ENCODE data around the gene ADAP1.
"Not testable (repeated sequence)": the region's sequence is repeated elsewhere in the genome, so short reads cannot be mapped to it uniquely, and the experiment has no call there.

Gene ADAP1

DNA sequence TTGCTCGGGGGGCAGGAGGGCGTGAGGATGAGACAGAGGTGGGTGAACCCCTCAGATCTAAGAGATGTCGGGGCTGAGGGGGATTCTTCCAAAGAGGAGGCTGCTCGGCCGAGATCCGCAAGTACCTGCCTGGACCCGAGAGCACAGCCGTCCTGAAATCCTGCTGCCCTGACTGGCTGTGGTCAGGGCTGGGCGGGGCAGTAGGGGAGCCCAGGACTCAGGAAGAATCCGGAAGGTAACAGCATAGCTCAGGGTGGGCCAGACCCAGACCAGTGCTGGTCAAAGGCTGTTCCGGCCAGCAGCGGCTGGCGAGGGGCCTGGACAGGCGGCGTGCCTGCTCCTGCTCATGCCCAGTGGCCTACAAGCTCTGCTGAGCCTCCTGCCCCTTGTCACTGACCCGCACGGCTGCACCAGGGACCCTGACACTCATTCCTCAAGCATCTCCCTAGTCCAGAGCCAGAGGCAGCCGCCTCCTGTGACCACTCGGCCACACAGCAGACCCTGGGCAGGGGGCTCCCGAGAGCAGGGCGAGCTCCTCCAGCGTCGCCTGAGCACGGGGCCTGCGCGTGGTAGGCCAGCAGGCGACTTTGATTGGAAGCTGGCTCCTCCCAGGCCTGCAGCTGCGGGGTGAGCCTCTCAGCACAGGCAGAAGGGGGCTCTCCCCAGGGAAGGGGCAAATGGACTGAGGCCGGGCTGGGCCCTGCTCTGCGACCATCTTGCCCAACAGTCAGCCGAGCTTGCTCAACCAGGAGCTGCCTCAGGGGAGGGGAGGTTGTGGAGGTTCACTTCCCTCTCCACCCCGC, 3.1 kb upstream of the ADAP1 start:
- no peak for DNase-seq

DNA sequence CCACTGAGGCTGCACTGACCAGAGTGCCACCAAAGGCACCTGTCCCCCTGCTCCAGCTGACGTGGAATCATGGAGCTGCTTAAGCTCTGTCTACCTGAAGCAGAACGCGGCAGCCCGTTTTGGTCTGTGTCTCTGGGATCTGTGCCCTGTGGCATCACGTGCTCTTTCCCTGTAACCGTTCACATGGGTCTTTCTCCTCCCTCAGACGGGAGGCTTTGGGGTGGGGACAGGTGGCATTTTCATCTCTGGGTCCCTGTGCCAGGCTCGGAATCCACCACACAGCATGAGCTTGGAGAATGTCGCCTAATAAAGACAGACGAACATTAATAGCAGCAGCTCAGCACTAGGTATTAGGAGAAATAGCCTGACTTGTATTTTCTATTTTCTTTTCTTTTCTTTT, 1.6 kb upstream of the ADAP1 start:
- no peak for DNase-seq

DNA sequence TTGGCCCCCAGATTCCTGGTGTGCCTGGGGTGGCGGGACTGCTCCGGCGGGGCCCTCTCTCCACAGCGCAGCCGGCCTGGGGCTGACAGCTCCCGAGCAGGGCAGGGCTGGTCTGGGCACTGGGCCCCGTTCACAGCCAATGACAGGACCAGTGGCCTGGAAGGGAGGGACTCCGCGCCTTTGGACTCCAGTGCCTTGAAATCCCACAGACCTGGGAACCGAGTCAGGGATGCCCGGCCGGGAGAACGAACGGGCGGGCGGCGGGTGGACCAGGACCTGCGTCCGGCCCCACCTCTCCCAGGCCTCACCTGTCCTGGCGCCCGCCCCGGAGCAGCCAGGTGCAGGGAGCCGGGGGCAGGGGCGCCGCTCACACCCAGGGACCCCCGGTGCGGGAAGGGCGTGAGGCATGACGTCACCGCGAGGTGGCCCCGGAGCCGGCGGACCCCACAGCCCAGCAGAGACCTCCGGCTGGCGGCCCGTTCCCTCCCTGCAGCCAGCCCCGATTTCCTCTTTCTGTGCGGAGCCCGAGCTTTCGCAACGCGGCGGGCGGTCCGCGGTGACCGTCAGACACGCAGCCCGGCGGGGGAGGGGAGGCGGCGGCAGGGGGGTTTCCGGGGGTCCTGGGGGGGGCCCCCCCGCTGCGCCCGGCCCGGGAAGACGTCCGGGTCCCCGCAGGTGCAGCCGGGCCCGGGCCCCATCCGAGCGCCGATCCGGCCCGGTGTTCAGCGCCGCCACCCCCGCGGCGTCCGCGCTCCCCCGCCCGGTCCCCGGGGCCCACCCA, 743 bp downstream of the ADAP1 start:
- no peak for DNase-seq

DNA sequence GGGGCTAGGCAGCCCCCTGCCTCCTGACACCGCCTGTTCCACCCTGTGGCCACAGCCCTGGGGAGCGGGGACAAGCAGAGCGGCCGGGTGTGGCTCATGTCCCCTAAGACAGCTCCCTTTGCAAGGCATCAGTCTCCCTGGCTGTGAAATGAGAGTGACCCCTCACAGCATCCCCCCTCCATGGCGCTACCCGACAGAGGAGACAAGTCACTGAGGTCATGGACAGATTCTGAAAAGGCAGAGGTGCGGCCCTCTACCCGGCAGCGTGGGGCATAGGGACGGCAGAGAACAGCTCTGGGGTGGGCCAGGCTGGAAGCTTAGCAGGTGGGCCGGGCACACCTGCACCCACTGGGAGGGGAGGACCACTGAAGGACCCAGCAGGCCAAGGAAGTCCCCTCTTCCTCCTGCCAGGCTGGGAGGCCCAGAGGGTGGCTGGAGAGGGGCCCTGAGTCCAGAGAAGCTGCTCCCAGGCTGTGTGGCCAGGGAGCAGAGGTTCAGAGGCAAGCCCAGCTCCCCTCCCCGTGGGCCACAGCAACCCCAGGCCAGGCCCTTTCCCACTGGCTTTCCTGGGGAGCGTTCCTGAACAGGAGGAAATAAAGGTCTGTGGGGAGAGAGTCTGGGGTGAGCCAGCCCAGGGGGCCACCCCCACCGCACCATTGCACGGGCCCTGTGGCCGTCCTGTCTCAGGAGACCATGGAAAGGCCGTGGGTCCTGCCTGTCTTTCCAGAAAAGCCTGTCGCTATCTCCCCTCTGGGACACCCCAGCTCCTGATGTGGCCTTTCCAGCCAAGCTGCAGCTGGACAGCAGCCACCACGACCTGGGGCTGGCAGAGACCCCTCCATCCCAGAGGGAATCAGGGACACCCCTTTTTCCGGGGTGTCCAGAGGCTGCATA, 1.7 kb downstream of the ADAP1 start:
- DNase-seq = no peak

DNA sequence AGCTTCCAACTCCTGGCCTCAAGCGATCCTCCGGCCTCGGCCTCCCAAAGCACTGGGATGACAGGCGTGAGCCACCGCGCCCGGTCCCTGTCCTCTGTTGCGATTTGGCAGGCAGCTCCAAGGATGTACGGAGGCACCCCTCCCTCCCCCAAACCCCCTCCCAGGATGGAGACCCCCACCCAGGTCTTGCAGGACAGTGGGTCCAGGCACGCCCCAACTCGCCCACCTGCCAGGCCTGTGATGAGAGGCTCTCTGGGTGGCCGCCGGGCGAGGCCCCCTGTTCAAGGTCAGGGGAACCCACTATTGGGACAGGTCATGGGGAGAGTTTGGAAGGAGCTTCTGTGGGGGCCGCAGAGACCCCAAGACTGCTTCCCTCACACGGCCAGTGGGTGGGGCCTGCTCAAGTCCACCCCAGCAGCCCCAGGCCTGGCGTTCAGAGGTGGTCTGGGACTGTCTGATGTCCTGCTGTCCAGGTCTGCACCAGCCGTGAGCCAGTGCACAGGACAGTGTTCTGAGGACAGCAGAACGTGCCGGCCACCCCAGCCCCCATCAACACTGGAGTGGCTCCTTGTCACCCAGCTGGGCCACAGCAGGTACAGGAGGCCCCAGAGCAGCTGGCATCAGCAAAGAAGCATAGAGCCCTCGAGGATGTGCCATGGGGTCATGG, 2.5 kb downstream of the ADAP1 start:
- no peak for DNase-seq

DNA sequence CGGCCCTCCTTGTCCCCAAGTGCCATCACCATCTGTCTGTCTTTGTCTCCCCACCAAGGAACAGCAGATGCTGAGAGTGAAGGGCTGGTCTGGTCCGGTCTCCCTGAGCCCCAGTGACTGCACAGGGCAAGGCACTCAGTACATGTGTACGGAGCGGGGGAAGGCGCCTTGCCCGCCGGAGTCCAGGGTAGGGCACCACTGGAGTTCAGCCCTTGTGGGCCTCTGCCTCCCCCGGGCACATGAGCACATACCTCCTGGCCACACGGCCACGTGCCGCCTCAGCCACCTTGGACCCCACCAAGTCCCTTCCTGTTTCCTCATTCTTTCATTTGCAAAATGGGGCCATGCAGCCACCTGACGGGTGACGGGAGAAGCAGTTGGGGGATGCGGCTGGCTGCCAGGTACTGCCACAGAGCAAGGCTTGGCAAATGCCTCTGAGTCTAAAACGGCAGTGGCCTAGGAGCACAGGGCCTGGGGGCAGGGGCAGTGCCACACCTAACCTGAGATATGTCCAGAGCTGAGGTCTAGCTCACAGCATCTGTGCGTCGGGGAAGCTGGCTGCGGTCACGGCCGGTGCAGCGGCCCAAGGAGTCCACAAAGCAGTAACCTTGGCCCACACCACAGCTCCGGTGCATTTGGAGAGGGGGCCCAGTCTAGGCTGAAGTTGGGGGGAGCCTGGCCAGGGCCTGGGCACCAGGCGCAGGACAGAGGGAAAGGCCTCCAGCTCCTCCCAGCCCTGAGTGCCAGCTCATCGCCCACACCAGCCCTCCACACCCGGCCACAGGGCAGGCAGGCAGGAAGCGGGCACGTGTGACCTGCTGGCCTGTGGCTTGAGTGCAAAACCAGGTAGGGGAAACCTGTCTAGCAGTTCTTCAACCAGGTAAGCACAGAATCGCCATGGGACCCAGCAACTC, 5.2 kb downstream of the ADAP1 start:
- DNase-seq = no peak

DNA sequence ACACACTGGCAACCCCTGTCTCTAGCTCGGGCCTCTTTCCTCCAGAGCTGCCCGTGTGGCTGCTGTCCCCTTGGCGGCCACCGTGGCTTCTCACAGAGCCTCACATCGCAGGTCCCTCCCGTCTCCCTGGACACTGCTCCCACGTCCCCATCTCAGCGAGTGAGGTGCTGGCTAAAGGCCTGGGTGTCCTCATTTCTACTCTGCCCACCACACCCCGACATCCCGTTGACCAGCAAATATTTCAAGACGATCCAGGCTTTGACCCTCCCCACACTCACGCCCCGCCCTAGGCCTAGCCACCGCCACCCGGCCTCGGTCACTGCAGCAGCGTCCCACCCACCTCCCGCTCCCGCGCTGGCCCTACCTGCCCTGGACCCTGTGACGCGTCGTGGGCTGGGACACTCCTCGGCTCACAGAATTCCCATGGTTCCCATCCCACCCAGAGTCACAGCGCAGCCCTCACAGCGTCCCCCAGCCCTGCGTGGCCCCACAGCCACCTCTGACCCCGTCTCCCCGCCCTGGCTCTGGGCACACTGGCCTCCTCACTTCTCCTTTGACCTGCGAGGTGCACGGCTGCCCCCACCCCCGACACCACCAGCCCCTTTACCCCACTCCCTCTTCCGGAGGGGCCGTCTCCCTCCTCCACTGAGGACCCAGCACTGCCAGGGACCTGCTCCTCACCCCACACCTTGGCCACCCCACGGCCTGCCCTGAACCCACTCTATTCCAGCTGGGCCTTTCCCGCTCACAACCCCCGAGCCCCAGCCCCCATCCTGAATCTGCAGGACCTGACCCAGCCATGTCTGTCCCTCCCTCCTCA, 6.9 kb downstream of the ADAP1 start:
- no peak for DNase-seq

DNA sequence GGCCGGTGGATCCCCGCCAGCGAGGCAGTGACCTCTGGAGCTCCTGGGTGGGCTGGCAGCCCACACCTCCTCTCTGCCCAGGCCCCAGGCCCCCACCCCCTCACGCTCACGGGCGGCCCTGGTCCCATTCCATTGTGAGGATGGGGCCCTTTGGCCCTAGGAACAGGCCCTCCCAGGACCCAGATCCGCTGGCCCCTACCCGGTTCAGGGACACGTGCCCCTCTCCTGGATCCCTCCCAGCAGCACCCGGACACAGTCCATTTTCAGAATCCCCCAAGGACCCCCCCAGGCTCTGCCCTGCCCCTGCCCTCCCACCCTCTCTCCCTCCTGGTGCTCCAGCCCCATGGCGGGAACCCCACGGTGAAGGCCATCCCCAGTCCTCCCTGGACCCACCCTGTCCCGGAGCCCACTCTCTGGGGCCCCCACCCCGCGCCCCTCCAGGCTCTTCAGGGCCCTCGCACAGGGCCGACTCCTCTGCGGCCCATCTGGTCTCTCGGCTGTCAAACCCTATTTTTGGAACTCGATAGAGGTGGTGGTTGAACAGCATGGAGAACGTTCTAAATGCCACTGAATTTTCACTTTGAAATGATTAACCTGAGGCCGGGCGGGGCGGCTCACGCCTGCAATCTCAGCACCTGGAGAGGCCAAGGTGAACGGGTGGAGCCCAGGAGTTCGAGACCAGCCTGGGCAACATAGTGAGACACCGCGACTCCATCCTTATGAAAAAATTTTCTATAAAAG, 8.1 kb downstream of the ADAP1 start:
- DNase-seq = no peak

DNA sequence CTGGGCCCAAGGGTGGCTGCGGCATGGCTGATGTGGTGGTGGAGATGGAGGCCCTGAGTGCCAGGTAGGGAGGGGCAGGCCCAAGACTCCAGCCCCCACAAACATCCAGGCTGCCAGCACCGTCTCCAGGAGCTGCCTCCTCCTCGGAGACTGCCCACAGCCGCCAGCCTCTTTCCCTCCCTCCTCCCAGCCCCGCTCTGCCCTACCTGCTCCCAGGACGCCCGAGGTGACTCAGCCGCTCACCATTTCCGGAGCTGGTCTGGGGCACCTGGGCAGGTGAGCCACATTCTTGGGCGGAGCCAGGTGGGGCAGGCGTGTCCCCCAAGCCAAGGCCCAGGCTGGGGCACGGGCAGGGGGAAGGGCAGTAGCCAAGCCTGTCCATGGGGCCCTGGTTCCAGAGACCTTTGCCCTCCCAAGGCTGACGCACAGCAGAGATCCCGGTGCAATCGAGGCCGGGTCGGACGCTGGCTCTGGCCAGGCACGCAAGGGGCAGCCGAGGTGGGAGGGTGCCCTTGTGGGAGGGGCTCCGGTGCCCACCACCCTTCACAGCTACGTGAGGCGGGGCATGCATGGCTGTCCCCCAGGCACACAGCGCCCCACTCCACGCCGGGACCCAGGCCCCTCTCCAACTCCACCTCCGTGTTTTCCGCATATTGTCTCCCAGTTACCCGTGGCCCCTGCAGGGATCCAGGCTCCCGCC, 8.8 kb downstream of the ADAP1 start:
- no peak for DNase-seq

DNA sequence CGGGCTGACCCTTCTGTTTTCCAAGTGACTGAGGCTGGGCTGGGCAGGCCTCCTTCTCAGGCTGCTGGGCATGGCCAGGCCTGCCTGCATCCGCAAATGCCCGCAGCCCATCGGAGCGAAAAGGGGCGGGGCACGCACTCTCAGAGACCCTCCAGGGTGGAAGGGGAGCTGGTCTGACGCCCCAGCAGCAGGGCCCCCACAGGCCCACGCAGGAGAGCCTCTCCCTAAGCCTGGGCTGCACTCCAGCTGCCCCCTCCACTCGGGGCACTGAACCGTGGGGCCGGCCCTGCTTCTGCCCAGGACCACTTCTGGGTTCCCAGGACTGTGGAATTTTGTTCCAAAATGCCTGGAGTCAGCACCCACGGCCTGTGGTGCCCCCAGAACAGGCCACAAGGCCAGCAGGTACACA, 9.3 kb downstream of the ADAP1 start:
- DNase-seq = no peak

DNA sequence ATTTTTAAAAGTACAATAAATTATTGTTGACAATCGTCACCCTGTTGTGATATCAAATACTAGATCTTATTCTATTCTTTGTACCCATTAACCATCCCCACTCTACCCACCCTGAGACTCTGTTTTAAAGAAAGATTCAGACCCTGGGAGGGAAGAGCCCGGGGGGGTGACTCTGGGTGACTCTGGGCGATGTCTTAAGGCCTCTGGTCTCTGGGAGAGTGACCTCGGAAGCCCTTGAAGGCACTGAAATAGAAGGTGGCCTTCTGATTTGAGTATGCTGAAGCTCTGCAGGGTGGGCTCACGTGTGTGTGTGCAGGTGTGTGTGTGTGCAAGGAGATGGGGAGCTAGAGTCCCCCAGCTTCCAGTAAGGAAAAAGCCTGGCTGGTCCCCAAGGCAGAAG, 9.7 kb downstream of the ADAP1 start:
- DNase-seq = no peak

DNA sequence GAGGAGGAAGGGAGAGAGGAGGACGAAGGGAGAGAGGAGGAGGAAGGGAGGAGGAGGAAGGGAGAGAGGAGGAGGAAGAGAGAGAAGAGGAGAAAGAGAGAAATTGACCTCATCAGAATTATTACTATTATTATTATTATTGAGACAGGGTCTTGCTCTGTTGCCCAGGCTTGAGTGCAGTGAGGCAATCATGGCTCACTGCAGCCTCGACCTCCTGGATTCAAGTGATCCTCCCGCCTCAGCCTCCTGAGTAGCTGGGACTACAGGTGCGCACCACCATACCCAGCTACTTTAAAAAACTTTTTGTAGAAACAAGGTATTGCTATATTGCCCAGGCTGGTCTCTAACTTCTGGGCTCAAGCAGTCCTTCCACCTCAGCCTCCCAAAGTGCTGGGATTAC, 10.7 kb downstream of the ADAP1 start:
- not testable (repeated sequence) for DNase-seq

DNA sequence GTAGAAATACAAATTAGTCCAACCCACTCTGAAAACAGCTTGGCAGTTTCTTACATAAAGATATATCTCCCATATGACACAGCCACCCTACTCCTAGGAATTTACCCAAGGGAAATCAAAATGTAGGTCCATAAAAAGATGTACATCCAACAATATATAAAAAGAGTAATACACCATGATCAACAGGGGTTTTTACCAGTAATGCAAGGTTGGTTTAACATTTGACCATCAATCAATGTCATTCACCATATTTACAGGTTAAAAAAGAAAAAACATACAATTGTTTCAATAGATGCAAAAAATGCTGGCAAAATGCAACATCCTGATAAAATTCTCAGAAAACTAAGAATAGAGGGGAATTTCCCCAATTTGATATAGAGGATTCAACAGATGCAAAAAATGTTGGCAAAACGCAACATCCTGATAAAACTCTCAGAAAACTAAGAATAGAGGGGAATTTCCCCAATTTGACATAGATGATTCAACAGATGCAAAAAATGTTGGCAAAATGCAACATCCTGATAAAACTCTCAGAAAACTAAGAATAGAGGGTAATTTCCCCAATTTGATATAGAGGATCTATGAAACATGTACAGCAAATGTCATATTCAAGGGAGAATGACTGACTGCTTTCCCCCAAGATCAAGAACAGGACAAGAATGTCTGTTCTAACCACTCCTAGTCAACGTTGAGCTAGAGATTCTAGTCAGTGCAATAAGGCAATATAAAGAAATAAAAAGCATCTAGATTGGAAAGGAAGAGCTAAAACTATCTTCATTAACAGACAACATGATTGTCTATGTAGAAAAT, 13.7 kb downstream of the ADAP1 start:
- DNase-seq = no peak

DNA sequence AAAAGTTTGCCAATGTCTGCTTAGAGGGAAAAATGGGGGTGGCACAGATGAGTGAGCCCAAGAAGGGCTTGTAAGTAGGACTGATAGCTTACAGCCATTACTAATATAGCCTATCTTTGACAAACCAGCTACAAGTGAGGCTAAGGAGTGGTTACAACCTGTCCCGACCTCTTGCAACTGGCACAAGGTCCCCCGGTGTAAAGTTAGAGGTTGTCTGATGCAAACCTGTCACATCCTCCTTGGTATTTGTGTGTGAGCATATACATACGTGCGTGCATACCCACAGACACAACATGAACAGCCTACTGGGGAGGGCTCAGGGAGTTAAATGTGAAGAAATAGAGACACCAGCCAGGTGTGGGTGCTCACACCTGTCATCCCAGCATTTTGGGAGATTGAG, 14.6 kb downstream of the ADAP1 start:
- no peak for DNase-seq

DNA sequence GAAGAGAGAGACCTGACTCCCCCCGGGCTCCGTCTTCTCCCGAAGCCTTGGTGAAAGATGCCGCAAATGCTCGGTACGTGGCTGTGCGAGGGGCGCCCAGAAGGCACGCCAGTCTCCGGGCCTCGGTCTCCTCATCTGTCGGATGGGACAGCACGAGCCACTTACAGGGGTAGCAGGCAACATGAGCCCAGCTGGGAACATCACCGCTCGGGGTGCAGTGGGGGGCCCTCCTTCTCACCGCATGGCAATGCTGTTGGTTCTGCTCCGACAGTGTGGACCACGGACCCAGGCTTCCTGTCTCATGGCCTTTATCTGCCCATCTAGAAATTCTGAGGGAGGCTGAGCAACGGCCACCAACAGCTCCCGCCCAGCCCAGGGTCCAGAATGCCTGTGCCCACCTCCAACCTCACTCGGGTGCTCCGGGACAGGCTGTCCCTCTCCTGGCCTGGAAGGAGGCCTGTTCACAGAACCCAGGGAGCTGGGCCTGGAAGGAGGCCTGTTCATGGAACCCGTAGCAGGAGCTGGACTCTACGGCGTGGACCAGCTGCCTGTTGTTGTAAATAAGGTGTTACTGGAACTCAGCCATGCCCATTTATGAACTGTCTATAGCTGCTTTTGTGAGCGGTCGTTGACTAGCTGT, 15.8 kb downstream of the ADAP1 start:
- DNase-seq = no peak

DNA sequence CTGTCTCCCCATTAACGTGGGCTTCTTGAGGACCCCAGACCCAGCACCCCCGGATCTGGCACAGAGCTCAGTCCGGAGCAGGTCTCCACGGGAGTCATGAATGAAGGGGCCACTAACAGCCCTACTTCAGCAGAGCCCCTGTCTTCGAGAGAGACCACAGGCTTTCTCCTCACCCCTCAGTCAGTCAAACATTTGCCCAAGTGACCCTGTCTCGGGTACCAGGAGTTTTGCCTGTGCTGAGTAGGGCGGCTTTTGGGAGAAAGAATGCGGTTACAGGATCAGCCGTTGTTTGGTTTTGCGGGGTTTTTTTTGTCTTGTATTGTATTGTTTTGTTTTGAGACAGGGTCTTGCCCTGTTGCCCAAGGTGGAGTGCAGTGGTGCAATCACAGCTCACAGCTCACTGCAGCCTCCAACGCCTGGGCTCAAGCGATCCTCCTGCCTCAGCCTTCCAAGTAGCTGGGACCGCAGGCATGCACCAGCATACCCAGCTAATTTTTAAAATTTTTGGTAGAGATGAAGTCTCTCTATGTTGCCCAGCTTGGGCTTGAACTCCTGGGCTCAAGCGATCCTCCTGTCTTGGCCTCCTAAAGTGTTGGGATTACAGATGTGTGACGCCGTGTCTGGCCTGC, 16.5 kb downstream of the ADAP1 start:
- no peak for DNase-seq

DNA sequence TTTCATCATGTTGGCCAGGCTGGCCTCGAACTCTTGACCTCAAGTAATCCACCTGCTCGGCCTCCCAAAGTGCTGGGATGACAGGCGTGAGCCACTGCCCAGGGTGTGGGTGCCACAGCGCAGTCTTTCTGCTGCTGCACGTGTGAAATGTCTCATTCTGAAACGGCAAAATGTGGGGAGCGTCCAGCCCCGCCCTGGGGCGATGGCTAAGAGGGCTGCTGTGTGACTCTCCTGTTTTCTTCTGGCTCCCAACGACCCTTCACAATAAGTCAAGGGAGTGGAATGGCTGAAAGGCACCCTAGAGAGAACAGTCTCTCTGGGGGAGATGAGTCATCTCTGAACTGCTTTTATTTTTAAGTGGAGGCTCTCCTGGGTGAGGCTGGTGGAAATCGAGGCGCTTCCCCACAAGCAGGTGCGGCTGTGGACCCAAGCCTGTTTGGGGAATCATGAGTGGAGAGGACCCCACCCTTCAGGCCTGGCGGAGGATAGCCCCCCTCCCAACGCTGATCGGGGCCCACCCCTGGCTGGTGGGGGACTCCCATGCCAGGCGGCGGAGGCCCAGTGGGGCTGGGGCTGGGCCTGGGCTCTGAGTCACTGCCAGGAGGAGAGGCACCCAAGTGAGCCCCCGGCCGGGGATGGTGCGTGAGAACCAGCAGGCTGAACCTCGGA, 18.0 kb downstream of the ADAP1 start:
- no peak for DNase-seq
